NCI-H526 treated with DMSO at 0.1 percent for 48 hours (cell line): Measurements from ENCODE around the gene ZBTB39.
A peak's percentile ranks its signal among the peaks of the same experiment; 100 is the strongest.
"Not testable (repeated sequence)": the region's sequence is repeated elsewhere in the genome, so short reads cannot be mapped to it uniquely, and the experiment has no call there.

Experiments
- DNase-seq: peaks from one replicate; lab custom pipeline; 2025; lab: John Stamatoyannopoulos, UW

The ZBTB39 gene

DNA sequence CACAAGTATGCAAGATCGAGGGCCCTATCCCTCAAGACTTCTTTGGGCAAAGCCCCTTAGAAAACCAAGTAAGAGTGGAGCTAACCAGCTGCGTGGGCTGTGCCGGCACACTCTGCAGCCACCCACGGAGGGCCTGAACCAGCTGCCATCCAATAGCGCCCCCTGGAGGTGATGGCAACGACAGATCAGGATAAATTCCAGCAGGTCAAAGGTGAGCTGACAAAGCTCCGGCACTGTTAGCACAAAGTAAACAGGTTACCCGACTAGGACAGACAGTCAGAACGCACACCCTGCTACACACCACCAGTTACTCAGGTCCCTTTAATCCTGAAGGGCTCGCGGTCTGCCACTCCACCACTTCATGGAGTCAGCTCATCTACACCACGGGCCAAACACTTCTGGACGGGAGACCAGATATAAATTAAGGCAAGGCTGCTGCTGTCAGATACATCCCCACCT, 4.9 kb downstream of the ZBTB39 start:
- DNase-seq = no peak

DNA sequence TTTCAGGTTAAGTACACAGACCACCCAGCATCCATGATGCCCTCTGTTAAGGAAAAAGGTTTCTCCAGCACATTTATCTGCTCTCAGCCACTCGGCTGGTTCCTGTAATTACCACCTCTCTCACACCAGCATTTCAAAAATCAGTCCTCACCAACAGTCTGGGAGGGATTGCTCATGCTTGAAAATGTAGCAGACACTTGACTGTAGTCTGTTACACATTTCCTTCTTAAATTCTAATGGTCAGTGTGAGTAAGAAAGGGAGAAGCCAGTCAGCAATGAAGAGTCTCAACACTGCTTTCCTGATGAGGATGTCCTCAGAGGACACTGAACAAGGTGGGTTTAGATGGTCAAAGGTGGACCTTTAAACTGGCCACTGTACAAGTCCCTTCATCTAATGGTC, 6.0 kb downstream of the ZBTB39 start:
- no peak for DNase-seq

DNA sequence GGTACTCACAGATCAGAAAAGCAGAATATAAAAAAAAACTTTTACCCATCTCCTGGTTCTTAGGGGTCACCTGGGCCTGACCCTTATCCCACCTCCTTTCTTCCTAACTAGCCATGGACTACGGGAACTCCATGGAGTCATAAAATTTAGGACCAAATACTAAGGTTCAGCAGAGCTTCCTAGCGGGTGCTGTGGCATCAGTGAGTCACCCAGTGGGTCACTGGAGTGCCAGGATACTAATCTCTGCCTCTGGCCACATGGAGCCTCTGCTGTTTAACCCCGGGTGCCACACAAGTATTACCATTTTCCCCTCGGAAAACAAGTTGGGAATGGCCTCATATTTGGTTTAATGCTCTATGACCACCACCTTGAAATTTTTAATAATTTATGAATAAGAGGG, 6.9 kb downstream of the ZBTB39 start:
- no peak for DNase-seq

DNA sequence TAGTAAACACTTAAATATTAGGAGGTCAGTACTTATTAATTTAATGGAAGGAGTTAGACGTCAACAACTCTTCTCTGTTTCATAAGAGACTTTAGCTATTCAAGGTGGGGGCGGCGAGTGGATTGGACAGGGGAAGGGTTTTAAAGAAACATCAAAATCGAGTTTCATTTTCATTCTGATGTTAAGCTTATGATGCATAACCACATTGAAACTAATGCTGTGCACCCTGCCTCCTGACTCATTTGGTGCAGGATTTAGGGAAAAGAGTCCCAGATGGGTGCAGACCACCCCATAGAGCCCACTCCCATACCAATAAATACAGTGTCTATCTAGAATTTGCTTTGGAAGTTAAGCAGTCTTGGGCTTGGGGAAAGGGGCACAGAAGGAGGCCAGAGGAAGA, 7.4 kb downstream of the ZBTB39 start:
- DNase-seq = no peak

DNA sequence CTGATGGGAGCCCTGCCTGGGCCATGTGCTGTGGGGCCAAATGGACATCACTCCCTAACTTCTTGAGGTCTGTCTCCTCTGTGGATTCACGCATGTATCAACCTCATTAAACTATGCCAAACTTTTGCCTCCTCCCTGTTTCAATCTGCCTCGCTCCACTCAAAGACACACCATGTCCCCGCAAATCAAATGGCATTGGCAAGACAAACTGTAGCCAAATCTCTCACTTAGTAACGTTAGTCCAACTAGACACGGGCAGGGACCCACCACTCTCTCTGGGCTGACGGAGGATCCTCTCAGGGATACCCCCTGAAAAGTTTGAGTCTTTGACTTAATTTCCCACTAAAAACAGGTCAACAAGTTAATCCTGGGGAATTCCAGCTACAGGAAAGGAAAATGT, 8.0 kb downstream of the ZBTB39 start:
- no peak for DNase-seq

DNA sequence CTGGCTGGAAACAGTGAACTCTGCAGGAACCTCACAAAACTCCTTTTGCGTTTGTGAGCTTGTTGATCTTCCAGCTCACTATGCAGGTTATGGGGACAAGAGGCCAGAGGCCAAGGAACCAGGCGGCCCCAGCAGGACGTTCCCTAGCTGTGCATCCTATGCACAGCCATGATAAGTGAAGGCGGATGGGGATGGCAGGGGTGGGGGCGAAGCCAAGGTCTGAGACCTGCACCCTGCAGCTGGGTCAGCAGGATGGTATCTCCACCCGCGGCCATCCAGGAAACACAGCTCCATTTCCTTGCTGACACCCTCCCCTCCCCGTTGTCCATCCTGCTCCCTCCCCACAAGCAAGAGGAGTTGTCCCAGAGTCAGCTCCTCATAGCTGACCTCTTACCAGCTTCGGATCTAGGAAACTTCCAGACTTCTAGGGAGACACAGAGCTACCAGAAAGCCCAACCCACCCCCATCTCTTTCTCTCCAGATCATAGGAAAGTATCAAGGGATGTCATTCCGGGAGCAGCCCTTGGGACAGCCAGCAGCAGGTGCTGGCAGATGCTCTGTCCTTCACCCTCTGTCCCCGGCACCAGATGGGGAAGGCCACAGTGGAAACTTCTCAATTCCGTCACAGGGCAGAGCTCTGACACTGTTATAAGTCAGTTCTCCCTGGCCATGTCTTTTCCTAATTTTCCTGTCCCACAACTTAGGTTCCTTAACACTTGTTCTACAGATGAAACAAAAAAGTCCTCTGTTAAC, 9.4 kb downstream of the ZBTB39 start:
- DNase-seq = no peak

DNA sequence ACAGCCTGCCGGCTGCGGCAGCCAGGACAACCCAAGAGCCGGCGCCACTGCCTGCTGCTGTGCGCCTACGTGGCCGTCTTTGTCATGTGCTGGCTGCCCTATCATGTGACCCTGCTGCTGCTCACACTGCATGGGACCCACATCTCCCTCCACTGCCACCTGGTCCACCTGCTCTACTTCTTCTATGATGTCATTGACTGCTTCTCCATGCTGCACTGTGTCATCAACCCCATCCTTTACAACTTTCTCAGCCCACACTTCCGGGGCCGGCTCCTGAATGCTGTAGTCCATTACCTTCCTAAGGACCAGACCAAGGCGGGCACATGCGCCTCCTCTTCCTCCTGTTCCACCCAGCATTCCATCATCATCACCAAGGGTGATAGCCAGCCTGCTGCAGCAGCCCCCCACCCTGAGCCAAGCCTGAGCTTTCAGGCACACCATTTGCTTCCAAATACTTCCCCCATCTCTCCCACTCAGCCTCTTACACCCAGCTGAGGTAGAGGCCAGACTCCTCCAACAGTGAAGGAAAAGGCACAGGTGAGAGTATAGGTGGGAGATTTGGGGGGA, 10.3 kb downstream of the ZBTB39 start:
- no peak for DNase-seq

DNA sequence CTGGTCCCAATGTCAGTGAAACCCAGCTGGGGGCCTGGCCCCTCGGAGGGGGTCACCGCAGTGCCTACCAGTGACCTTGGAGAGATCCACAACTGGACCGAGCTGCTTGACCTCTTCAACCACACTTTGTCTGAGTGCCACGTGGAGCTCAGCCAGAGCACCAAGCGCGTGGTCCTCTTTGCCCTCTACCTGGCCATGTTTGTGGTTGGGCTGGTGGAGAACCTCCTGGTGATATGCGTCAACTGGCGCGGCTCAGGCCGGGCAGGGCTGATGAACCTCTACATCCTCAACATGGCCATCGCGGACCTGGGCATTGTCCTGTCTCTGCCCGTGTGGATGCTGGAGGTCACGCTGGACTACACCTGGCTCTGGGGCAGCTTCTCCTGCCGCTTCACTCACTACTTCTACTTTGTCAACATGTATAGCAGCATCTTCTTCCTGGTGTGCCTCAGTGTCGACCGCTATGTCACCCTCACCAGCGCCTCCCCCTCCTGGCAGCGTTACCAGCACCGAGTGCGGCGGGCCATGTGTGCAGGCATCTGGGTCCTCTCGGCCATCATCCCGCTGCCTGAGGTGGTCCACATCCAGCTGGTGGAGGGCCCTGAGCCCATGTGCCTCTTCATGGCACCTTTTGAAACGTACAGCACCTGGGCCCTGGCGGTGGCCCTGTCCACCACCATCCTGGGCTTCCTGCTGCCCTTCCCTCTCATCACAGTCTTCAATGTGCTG, 11.0 kb downstream of the ZBTB39 start:
- no peak for DNase-seq

DNA sequence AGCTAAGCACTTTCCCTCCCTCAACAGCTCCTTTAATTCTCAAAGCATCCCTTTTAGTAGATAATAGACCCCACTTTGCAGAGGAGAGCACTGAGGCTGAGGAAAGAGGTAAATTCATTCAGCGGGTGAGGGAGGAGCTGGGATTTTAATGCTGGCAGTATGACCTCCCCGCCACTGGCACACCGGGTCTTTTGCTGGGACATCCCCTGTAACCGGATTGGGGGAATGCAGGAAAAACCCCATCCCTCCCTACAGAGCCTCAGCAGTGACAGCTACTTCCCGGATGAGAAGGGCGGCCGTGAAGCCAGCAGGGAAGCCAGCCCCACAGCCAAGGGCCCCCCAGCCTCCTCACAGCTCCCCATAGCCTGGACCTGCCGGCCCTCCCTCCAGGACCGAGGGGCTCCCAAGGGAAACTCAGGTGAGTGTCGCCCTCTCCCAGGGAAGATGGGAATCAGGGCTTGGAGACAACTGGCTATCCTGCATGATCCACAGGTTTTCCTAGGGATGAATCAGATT, 12.1 kb downstream of the ZBTB39 start:
- DNase-seq = no peak

DNA sequence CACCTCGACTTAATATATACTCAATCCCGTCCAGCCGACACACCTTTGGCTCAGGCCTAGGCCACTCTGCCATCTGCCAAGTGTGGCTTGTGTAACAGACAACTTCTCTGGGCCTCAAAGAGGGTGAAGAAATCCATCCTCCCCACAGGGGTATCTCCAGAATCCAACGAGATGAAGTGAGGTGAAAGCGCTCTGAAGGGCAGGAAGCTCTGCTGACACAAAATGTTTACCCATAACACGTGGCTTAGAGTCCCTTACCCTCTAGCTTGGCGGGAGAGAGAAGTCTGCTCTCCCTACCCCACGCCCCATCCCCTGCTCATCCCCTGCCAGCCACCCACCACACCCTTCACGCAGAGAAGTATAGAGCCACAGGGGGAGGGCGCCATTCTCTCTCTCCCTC, 13.0 kb downstream of the ZBTB39 start:
- no peak for DNase-seq

DNA sequence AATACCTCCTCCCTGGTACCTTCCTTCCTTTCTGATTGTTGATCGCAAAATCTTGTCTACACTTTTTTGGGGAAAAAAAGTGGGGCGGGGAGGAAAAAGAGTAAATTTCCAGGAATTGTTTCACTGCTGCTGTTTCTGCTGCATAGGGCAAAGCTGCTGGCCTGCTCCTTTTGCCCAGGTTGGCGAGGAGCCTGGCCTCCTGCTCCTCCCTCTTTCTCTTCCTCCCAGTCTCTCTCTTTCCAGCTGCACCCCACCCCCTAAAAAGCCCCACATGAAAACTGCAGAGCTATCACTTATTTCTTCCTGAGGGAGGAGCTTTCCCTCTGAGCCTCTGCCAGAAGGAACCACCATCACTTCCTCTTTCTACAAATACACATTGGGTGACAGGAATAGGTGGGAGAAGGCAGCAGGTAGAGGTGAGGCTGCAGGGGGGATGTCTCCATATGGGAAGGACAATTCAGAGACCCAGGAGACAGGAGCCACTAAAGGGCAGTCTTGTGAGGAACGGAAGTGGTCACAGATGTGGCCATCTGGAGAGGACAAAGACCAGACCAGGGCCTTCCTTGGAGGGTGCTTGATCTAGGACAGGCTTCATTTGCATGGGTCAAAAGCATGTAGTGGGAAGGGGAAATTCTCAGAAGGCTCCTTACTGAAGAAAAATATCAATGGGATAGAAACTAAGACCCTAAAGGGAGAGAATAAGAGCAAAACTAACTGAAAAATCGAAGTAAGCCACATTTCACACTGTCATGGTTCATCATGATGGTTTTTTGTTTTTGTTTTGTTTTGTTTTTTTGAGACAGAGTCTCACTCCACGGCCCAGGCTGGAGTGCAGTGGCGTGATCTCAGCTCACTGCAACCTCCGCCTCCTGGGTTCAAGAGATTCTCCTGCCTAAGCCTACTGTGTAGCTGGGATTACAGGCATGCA, 14.8 kb downstream of the ZBTB39 start:
- DNase-seq = no peak

DNA sequence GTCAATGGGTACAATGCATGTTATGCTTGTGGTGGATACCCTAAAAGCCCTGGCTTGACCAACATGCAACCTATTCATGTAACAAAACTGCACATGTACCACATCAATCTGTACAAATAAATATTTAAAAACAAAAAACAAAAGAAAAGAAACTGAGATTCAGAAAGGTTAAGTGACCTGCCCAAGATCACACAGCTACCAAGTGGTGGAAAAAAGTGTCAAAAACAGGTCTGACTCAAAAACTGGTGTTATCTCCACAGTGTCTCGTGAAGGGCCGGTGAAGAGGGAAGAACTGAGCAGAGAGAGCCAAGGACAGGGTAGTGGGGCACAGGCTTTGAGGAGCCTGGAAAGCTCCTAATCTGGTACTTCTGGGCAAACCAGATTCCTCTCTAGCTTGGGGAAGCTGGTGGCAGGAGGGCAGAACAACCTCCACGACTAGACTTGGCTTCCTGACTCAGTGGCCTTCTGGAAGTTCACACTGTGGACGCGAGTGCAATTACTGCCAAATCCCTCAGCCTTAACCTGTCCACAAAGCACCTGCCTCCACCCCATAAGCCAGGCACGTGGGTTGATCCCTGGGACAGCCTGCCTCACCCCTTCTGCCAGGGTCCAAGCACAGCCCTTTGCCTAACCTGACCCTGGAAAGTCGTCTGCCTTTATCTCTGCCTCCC, 15.6 kb downstream of the ZBTB39 start:
- DNase-seq = no peak

DNA sequence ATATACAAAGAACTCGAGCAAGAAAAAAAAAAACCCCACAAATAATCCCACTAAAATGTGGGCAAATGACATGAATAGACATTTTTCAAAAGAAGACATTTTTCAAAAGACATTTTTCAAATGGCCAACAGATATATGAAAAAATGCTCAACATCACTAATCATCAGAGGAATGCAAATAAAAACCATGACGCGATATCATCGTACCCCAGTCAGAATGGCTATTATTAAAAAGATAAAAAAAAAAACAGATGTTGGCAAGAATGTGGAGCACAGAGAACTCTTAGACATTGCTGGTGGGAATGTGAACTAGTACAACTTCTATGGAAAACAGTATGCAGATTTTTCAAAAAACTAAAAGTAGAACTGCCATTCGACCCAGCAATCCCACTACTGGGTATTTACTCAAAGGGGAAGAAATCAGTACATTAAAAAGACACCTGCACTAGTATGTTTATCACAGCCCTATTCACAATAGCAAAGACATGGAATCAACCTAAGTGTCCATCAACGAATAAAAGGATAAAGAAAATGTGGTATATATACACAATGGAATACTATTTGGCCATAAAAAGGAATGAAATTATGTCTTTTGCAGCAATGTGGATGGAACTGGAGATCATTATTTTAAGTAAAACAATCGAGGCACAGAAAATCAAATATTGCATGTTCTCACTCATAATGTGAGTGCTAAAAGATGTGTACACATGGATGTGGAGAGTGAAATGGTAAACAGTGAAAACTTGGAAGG, 16.3 kb downstream of the ZBTB39 start:
- no peak for DNase-seq

DNA sequence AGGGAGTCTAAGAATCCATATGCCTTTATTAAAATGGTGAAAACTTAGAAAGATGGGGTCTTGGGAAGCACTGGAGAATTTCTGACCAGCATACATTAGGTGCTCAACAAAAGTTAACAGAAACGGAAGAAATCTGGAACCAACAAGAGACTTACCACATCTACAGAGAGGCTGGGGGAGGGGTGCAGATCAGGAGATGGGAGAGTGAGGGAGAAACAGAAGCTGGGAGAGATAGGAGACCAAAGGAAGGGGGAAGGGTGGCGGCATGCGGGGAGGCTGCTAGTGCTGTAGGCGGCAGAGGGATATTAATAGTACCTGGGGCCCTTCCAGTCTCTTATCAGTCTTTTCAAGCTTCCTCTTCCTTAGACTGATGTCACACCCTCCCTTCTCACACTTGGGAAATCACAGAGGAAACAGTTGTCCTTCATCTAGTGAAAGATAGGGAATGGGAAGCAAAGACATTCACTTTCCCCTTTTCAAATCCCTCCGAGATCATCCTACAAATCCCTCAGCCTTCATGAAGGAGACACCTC, 18.1 kb downstream of the ZBTB39 start:
- DNase-seq = no peak

DNA sequence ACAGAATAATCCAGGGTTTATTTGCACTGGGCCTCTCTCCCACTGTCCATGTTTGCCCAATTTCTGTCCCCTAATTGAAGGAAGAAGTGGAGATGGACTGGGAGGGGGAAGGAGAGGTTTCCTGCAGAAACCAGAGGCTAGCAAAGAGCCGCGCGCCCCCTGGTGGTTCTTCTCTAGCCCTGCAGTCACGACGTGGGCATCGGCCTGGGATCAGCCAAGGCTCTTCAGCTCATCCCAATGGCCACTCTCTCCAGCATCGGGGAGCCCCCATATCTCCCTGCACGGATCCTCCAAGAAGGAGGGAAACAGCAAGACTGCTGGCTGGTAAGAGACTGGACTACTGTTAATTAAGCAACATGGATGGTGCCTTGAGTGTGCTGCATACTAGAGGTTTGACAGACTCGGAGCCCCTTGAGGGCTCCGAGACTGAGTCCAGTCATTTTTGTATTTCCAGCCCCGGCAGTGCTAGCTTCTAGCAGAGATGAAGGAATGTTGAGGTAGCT, 18.7 kb downstream of the ZBTB39 start:
- DNase-seq = peak; percentile 35

DNA sequence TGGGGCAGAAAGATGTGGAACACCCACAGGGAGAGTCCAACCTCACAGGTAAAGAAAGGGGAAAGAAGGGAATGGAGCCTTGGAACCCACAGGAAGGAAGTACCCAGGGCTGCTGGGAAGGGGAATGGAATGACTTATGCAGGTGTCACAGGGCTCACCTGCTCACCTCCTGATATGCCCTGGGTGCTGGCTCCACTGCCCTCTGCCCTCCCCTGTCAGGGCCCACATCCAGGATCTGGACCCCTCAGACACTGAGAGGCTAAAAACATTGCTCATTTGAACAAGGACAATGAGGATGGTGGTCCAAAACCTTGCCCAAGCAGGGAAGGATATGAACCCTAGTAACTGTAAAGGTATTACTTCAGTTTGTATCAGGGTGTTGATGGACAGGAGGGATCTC, 19.3 kb downstream of the ZBTB39 start:
- DNase-seq = no peak

DNA sequence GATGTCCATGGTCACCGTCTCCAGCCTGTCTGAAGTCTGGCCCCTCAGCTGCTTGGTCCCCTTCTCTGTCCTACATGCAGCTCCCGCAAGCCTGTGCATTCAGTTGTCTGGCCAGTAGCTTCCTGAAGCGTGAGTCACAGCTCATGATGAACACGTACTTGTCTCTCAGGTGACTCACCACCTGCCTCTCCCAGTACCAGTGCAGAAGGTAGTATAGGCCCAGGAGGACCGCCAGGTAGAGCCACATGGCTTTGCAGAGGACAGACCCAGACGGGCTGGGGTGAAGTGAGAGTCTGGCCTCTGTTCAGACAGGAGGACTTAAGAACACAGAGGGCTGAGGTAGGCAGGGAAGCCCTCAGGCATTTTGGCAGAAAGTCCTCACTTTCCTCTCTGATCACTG, 20.6 kb downstream of the ZBTB39 start:
- DNase-seq = not testable (repeated sequence)

DNA sequence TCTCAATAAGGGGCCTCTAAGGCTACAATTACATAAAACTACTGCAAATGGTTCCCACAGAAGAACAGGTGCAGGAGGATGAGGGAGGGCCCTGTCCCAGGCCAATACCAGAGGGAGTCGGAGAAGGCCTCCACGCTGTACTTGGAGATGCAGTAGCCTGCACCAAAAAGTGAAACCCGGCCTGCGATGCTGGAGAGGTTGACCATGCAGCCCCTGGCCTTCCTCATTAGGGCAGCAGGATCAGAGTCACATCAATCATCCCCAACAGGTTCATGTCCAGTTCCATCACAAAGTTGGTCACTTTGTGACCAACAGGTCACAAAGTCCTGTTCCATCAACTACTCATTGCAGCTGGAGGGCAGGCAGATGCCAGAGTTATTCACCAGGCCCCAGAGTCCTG, 23.0 kb downstream of the ZBTB39 start:
- DNase-seq = no peak

DNA sequence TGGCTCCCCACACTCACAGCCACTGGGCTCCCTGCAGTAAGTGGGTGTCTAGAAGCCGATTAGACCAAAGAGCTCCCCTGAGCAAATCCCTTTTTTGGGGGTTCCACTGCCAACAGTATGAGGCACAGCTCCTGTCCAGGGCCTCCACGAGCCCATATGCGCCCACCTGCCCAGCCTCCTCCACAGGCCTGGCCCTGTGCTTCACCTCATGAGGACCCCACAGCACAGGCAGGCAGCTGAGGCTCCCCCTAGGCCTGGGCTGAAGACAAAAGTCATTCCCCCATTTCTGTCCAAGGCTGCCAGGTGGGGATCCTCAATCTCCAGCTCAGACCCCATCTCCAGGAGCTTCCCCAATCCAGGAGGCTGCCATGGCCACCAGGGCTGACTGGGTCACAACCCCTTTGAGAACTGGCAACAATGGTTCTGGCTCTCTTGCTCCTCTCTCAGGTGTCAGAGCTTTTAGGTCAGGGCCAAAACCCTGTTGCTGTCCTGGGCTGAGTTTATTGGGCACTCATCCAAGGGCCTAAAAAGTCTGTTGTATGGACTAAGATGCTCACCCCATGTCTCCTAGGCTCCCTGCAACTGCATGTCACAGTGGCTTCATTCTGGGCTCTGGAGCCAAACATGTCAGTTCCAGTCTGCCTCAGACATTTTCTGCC, 23.6 kb downstream of the ZBTB39 start:
- not testable (repeated sequence) for DNase-seq
